ENCODE data around the gene MCFD2.

DNA sequence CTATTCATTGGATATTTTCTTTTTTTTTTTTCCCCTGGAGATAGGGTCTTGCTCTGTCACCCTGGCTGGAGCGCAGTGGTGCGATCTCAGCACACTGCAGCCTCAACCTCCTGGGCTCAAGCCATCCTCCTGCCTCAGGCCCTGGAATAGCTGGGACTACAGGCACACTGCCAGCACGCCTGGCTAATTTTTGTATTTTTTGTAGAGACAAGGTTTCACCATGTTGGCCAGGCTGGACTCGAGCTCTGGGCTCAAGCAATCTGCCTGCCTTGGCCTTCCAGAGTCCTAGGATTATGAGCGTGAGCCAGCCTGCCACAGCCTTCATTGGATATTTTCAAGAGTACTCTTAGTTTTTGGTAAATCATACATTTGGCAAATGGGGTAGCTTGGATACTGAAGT, 9.0 kb upstream of the MCFD2 start:
- TF ChIP-seq, protein P1, sequence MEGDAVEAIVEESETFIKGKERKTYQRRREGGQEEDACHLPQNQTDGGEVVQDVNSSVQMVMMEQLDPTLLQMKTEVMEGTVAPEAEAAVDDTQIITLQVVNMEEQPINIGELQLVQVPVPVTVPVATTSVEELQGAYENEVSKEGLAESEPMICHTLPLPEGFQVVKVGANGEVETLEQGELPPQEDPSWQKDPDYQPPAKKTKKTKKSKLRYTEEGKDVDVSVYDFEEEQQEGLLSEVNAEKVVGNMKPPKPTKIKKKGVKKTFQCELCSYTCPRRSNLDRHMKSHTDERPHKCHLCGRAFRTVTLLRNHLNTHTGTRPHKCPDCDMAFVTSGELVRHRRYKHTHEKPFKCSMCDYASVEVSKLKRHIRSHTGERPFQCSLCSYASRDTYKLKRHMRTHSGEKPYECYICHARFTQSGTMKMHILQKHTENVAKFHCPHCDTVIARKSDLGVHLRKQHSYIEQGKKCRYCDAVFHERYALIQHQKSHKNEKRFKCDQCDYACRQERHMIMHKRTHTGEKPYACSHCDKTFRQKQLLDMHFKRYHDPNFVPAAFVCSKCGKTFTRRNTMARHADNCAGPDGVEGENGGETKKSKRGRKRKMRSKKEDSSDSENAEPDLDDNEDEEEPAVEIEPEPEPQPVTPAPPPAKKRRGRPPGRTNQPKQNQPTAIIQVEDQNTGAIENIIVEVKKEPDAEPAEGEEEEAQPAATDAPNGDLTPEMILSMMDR (IDR thresholded peaks at IDR 0.05) = no peak
- TF ChIP-seq POLR2A (IDR thresholded peaks at IDR 0.05) = no peak
